BJ (cell line): Measurements from ENCODE around the gene DHX35. TPM values are rescaled to one million over a fixed set of nuclear protein-coding genes. Genes with fewer than 3 reads are reported as not detected.
A peak's percentile ranks its signal among the peaks of the same experiment; 100 is the strongest.

Source experiments
- CTCF ChIA-PET: fragments of 350-600 bp; formaldehyde crosslinking; extraction: SDS; loops from one replicate; lab custom pipeline; 2021; ENCODE audit warnings: antibody characterized with exemption, inconsistent platforms; lab: Yijun Ruan, JAX
- POLR2A ChIA-PET: fragments of 300-600 bp; sonication (Branson Sonifier 250); formaldehyde crosslinking; extraction: SDS; loops from one replicate; lab custom pipeline; 2021; ENCODE audit warnings: antibody characterized with exemption; lab: Charles Lee
- DNase-seq: peaks from one replicate; pipeline ENCODE4 v3.0.0-alpha.2; 2011; ENCODE audit warnings: low read depth
- H3K27me3 ChIP-seq: 2 replicates; pipeline ENCODE4 v1.6.0; 2011; ENCODE audit warnings: low read length; ENCODE audit not compliant: control insufficient read depth, insufficient read depth
- H3K36me3 ChIP-seq: 2 replicates; pipeline ENCODE4 v1.5.1; 2011; ENCODE audit warnings: low read length; ENCODE audit not compliant: control insufficient read depth, insufficient read depth
- H3K4me3 ChIP-seq: 2 replicates; pipeline ENCODE4 v1.5.1; 2011; ENCODE audit warnings: low read depth, mild to moderate bottlenecking, control low read depth, low read length
- polyA plus RNA-seq: library from polyadenylated mRNA; depleted of rRNA; stranded (reverse); fragments of >200 nt; gene quantifications from 2 replicates; pipeline ENCODE4 v1.2.3, GENCODE V29; 2011
- TF ChIP-seq, protein P1 (sequence below): IDR thresholded peaks from 2 replicates; pipeline ENCODE4 v1.5.1; 2011; ENCODE audit warnings: low read depth, mild to moderate bottlenecking, control low read depth, inconsistent platforms, low read length, moderate library complexity; ENCODE audit not compliant: insufficient read depth

Gene DHX35
- polyA plus RNA-seq, 1 experiment, result 14.5 TPM

GRCh38 chr20:38970302-38970701, 8.2 kb downstream of the DHX35 start:
- Histone ChIP-seq H3K4me3 (no peak overlapping the region), H3K27me3 (no peaks in the 10 kb centered on the region), H3K36me3 (no peaks in the 10 kb centered on the region)
- CTCF ChIA-PET, result interaction anchor here (1.0 to 2.0 kb wide), 2 partner anchors 10 to 44 kb away, joined by 3 to 9 read pairs; partner anchors contain the start of gene FAM83D
- TF ChIP-seq, protein P1, sequence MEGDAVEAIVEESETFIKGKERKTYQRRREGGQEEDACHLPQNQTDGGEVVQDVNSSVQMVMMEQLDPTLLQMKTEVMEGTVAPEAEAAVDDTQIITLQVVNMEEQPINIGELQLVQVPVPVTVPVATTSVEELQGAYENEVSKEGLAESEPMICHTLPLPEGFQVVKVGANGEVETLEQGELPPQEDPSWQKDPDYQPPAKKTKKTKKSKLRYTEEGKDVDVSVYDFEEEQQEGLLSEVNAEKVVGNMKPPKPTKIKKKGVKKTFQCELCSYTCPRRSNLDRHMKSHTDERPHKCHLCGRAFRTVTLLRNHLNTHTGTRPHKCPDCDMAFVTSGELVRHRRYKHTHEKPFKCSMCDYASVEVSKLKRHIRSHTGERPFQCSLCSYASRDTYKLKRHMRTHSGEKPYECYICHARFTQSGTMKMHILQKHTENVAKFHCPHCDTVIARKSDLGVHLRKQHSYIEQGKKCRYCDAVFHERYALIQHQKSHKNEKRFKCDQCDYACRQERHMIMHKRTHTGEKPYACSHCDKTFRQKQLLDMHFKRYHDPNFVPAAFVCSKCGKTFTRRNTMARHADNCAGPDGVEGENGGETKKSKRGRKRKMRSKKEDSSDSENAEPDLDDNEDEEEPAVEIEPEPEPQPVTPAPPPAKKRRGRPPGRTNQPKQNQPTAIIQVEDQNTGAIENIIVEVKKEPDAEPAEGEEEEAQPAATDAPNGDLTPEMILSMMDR, result no peak
- peak; percentile 74 for DNase-seq
- POLR2A ChIA-PET, result interaction anchor here (0.5 to 1.0 kb wide), 2 partner anchors 12 to 1283 kb away, joined by 5 to 6 read pairs; no protein-coding TSS in a partner anchor

- DNase-seq, result no peak
- H3K36me3 ChIP-seq, result no peaks in the 10 kb centered on the region
- H3K27me3 ChIP-seq, result no peaks in the 10 kb centered on the region
- POLR2A ChIA-PET, result no interaction called here
- no peak overlapping the region for H3K4me3 ChIP-seq
- TF ChIP-seq, protein P1, result no peak
- CTCF ChIA-PET, result interaction anchor here (1.1 kb wide), 1 partner anchor 10 kb away, joined by 4 read pairs; the partner anchor contains the start of gene DHX35
These were observed 11.0 kb downstream of the DHX35 start for GRCh38 chr20:38973107-38973506.

- CTCF ChIA-PET, result no interaction called here
- TF ChIP-seq, protein P1, result no peak
- no peak for DNase-seq
- Histone ChIP-seq H3K27me3 (no peaks in the 10 kb centered on the region), H3K36me3 (no peaks in the 10 kb centered on the region), H3K4me3 (no peak overlapping the region)
- POLR2A ChIA-PET, result no interaction called here
These were observed 11.5 kb downstream of the DHX35 start for GRCh38 chr20:38973645-38974044.

DNA sequence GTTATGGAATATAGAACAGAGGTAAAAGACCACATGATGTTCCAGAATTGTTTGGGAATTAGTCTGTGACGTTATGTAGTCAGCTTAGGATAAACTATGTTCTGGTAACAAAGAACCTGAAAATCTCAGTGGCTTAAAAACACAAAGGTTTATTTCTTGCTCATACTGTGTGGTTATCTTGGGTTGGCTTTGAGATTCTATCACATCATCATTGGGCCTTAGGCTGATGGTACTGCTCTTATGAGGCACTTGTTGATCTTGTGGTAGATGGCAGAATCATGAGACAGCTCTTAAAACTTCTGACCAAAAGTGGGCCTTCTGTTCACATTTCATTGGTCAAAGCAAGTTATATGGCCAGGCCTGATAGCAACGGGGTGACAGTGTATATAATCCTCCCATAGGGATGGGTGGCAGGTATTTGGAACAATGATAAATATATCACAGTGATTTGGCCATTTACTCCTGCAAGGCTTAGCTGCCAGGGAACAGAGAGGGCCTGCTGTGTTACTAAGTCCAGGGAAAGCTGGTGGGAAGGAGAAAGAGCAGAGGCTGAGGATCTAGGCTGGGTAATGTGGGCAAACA, 13.5 kb downstream of the DHX35 start:
- CTCF ChIA-PET, result interaction anchor here (1.2 to 1.6 kb wide), 2 partner anchors 13 to 14 kb away, joined by 3 read pairs; partner anchors contain the start of gene DHX35
- POLR2A ChIA-PET, result no interaction called here
- no peaks in the 10 kb centered on the region for H3K36me3 ChIP-seq
- no peak overlapping the region for H3K4me3 ChIP-seq
- H3K27me3 ChIP-seq, result no peaks in the 10 kb centered on the region
- no peak for DNase-seq
- TF ChIP-seq, protein P1, result no peak

- TF ChIP-seq, protein P1, result no peak
- H3K27me3 ChIP-seq, result no peaks in the 10 kb centered on the region
- H3K4me3 ChIP-seq, result no peak overlapping the region
- no peak for DNase-seq
- ChIA-PET CTCF (interaction anchor here (0.7 to 2.2 kb wide), 2 partner anchors 9 to 18 kb away, joined by 3 to 9 read pairs; partner anchors contain the start of gene DHX35), POLR2A (interaction anchor here (0.6 kb wide), 1 partner anchor 12 kb away, joined by 17 read pairs; no protein-coding TSS in a partner anchor)
- H3K36me3 ChIP-seq, result no peaks in the 10 kb centered on the region; the same call in 1 of the 2 replicates
These were observed 17.3 kb downstream of the DHX35 start for GRCh38 chr20:38979434-38979833.
